ENCODE measurements around the gene FILIP1L. TPM values are rescaled to one million over a fixed set of nuclear protein-coding genes. Genes with fewer than 3 reads are reported as not detected.

The FILIP1L gene
- total RNA-seq, 1 donor from 2014 or later = 33.4 TPM

- no peak for TF ChIP-seq CTCF (conservative IDR thresholded peaks at IDR 0.05; ENCODE audit: low read depth, low read length)
- no peak overlapping the region for H3K4me3 ChIP-seq (ENCODE audit: low read depth, low read length)
- DNase-seq (ENCODE audit: low read depth) = no peak
Measured at GRCh38 chr3:99865321-99865720, 249.0 kb downstream of the FILIP1L start.

GRCh38 chr3:99864289-99864688 is 250.0 kb downstream of the FILIP1L start:
- TF ChIP-seq CTCF (conservative IDR thresholded peaks at IDR 0.05; ENCODE audit: low read depth, low read length) = no peak
- no peak for DNase-seq (ENCODE audit: low read depth)
- no peak overlapping the region for H3K4me3 ChIP-seq (ENCODE audit: low read depth, low read length)

- no peak overlapping the region for H3K4me3 ChIP-seq (ENCODE audit: low read depth, low read length)
- no peak for TF ChIP-seq CTCF (conservative IDR thresholded peaks at IDR 0.05; ENCODE audit: low read depth, low read length)
- DNase-seq (ENCODE audit: low read depth) = no peak
Measured at GRCh38 chr3:99863588-99863987, 250.7 kb downstream of the FILIP1L start.

- TF ChIP-seq CTCF (conservative IDR thresholded peaks at IDR 0.05; ENCODE audit: low read depth, low read length) = no peak
- H3K4me3 ChIP-seq (ENCODE audit: low read depth, low read length) = no peak overlapping the region
- no peak for DNase-seq (ENCODE audit: low read depth)
Measured at GRCh38 chr3:99863002-99863401, 251.3 kb downstream of the FILIP1L start.

- TF ChIP-seq CTCF (conservative IDR thresholded peaks at IDR 0.05; ENCODE audit: low read depth, low read length) = no peak
- peak; percentile 47 for DNase-seq (ENCODE audit: low read depth)
- H3K4me3 ChIP-seq (ENCODE audit: low read depth, low read length) = no peak overlapping the region
Measured at GRCh38 chr3:99862208-99862607, 252.1 kb downstream of the FILIP1L start.

- H3K4me3 ChIP-seq (ENCODE audit: low read depth, low read length) = no peak overlapping the region
- no peak for TF ChIP-seq CTCF (conservative IDR thresholded peaks at IDR 0.05; ENCODE audit: low read depth, low read length)
Measured at GRCh38 chr3:99861216-99861615, 253.1 kb downstream of the FILIP1L start.

GRCh38 chr3:99859825-99860224 is 254.5 kb downstream of the FILIP1L start:
- peak; percentile 76 for DNase-seq (ENCODE audit: low read depth)
- no peak for TF ChIP-seq CTCF (conservative IDR thresholded peaks at IDR 0.05; ENCODE audit: low read depth, low read length)
- no peak overlapping the region for H3K4me3 ChIP-seq (ENCODE audit: low read depth, low read length)

More at GRCh38 chr3:99861216-99861615, 253.1 kb downstream of the FILIP1L start:
- no peak for DNase-seq (ENCODE audit: low read depth)
